GM18868 (cell line): Measurements from ENCODE around the gene MAPK9.

Source experiments
- ATAC-seq: cut with Tn5 transposase; IDR thresholded peaks from one replicate; pipeline ENCODE4 v1.9.1; 2021; ENCODE audit warnings: mild to moderate bottlenecking, moderate library complexity; ENCODE audit not compliant: unreplicated experiment

The MAPK9 gene

DNA sequence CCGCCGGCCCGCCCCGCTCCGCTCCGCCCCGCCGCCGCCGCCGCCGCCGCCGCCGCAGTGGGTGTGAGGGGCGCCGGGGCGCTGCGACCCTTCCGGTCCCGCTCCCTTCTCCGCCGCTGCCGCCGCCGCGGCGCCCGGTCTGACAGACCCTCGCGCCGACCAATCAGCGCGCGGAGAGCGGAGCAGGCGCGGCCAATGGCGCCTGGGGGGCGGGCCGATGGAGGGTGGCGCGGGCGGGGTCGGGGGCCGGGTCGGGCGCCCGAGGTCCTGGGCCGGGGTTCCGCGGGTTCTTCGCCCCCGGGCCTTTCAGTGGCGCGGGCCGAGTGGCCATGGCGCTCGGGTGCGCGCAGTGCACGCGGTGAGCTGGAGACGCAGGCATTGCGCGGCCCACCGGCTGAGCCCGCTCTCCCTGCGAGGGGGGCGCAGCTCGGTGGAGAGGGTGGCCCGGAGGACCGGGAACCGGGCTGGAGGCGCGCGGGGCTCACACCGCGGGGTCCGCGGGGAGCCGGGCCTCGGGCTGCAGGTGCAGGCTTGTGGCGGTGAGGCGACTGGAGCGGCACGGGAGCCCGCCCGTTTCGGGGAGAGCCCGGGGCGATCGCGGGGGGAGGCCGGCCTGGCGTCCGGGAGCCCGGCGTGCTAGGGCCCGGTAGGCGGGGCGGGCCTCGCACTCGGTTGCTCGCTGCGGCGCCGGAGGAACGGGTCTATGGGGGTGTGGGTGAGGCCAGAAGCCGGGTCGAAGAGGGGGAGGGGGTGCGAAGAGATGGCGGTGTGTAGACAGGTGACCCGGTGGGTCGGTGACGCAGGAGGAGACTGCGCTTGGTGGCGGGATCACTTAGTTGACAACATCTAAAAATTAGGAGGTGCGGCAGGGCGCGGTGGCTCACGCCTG, at the start of gene MAPK9:
Gene MAPK9, minus strand, starts transcription at position 141 of the 889 bp plus-strand sequence. CDS start 11,522 bp downstream, outside the sequence.
- peak; percentile 79 for ATAC-seq

- no peak for ATAC-seq
Observed at GRCh38 chr5:180341595-180341994, 49.7 kb upstream of the MAPK9 start.

GRCh38 chr5:180340856-180341255, 49.0 kb upstream of the MAPK9 start:
- no peak for ATAC-seq

GRCh38 chr5:180339583-180340183, 47.8 kb upstream of the MAPK9 start:
- ATAC-seq = no peak

DNA sequence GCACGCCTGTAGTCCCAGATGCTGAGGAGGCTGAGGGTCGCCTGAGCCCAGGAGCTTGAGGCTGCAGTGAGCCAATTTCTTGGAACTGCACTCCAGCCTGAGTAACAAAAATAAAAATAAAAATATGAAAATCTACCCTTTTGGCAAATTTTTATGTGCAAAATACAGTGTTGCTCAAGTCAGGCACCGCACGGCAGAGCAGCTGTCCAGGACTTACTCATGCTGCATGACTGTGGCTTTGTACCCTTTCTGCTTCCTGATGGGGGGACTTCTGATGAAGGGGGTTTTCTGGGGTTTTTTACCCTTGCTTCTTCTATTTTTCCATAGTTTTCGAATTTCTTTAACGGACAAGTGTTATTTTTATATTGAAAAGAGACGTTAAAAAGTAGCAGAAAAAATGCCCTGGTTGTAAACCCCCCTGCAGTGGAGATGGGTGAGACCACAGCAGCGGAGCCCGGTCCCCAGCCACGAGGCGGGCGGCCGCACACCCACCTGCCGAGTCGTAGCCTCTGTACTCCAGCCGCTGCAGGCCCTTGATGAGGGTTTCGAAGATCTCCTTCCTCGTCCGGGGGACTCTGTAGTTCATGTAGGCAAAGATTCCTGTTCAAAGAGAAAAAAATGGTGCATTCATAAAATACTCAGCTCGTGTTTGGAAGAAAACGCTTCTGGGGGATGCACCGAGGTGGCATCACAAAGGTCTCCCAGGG, 46.3 kb upstream of the MAPK9 start:
- no peak for ATAC-seq

DNA sequence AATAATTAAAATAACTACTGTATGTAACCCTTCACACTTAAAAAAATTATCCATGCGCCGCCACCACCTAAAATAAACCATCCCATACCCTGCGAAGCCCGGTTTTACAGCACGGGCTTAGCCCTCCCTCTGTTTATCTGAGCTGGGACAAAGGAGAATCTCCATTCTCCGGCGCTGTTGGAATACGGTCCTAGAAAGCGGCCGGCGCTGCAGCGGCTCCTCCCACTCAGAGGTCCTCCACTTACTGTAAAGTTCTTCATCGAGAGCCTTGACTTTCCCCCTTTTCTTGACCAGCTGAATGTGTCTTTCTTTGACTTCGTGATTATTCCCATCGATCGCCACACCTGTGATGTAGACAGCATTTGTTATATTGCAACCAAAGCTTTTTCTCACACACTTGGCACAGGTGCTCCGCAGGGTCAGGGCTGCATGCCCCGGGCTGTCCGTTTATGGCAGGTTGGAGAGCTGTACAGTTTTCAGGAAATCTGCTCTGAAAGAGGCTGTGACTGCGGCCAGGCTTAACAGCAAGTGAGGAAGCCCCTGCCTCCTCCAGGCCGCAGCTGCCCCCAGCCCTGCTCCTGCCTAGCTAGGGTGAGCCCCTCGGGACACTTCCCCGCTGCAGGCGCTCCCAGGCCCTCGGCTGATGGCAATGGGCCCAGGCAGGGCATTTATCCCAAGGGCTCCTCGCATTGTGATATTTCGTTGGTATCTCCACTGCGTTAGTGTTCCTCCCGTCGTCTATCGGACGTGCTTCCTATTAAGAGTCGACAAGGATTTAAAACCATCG, 44.5 kb upstream of the MAPK9 start:
- ATAC-seq = no peak

DNA sequence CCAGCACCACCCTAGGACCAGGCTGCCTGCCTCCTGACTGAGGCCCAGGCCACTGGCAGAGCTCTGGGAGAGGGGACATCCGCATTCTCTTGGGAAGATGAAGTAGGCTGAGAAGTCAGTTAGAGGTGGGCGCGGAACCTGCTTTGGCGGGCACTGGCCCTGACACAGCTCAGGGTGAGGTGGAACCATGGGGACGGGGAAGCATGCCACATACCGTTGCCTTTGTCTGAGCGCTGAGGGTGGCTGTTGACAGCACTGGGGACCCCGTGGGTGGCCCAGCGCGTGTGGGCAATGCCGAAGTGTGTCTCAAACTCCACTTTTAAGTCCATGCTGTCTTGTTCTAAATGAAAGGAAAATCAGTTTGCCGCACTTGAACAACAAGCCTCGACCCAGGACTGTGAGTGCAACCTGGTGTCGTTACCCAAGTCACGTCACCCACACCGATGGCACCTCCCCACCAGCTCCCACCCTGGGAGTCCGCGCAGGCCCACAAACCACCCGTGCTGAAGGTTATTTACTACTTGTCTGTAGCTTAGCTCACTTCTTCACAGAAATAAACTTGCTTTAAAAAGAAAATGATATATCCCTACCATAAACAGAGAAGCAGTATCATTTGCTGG, 43.8 kb upstream of the MAPK9 start:
- ATAC-seq = no peak

- ATAC-seq = no peak
Observed at GRCh38 chr5:180334751-180335613, 43.1 kb upstream of the MAPK9 start.

DNA sequence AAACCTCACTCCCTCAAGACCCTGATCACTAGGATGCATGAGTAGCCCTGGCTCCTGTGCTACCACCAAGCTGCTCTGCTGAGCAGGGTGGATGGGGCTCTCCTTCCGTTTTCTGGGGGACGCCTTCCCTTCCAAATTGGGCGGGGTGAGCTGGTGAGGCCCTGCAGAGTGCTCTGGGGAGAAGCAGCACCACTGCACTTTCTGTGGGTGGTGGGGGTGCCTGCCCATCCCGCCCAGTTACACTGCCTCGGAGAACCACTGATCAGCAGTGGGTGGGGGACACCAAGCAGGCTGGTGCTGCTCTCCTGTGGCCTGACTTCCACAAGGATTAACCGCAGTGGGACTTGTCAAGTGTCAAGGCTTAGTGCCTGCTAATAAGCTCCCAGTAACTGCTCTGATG, 42.3 kb upstream of the MAPK9 start:
- no peak for ATAC-seq

DNA sequence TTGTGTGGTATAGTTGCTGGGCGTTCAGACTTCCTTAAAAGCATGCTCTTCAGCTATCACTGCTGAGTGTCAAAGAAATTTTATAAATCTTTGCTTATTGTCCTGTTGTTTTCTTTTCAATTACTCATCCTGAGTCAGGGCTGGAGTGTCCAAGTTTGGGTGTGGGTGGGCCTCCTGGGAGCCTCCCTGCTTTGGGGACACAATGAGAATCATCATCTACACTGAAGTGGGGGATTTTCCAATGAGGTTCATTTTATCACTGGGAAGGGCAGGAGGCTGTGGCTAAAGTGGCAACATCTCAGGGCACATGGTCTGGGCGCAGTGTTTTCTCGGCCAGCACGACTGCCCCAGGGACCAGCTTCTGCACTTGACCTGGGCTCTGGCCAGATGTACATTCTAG, 41.8 kb upstream of the MAPK9 start:
- no peak for ATAC-seq

DNA sequence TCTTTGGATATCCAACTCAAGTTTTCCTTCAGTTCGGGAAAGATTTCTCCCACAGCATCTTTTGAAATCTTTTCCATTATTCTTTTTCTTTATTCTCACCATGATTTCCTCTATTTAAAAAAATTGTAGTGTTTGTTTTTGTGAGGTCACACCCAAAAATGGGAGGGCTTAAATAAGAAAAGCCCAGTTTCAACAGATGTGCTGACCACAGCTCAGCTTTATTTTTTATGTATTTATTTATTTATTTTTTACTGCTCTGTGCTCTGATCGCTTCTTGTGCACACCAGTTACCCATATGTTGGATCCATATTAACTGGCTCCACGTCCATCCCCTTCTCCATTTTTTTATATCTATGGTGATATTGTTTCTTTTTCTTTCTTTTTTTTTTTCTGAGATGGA, 41.0 kb upstream of the MAPK9 start:
- no peak for ATAC-seq

DNA sequence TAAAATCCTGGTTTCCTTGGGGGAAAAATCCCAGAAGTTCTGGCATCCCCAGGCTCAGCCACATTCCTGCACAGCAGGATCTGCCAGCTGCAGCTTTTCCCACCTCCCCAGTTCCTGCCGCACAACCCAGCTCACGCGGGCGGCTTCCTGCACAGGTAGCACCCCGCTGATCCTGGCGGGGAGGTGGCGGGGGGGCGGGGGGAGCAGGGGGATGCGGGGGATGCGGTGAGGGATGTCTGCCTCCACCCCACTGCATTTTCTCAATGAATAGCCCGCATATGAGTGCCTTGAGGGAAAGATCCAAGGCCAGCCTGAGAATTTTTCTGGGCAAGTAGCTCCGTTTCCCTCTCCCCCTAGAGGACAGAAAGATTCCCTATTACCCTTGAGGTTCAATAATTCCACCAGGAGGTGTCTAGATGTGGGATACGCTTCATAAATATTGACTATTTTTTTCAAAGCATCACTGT, 40.2 kb upstream of the MAPK9 start:
- ATAC-seq = no peak

DNA sequence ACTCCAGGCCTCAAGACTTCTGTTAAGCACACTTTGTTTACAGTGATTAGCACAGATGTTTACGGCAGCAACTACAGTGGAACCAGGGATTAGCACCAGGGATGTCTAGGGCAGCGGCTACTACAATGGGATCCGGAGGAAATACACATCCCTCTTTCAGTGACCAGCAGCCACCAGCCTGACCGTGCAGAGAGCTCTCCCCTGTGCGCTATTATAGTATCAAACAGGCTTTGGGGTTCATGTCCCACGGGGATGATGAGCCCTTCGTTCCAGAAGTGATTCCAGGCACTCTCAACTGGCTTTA, 39.7 kb upstream of the MAPK9 start:
- no peak for ATAC-seq

- ATAC-seq = no peak
Observed at GRCh38 chr5:180330810-180331646, 39.1 kb upstream of the MAPK9 start.

- no peak for ATAC-seq
Observed at GRCh38 chr5:180330270-180330648, 38.4 kb upstream of the MAPK9 start.

DNA sequence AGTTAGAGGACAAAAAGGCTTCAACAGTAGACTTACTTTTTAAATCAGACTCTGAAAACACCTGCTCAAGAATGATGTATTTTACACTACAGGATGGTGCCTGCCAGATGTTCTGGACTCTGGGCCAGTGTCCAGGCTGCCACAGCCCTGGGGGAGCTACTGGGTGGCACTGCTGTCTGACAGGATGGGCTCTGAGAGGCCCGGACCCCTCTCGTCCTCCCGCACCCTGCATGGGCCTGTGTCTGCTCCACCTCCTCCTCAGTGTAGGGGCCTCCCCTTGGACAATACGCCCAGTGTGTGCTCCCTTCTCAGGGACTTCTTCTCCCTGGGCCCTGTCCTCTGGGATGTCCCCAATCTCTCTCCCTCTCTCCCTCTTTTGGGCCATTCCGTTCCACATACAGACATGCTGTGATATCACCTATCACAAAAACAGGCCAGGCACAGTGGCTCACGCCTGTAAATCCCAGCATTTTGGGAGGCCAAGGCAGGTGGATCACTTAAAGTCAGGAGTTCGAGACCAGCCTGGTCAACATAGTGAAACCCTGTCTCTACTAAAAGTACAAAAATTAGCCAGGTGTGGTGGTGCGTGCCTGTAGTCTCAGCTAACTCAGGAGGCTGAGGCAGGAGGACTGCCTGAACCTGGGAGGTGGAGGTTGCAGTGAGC, 37.9 kb upstream of the MAPK9 start:
- no peak for ATAC-seq

- no peak for ATAC-seq
Observed at GRCh38 chr5:180329138-180329435, 37.2 kb upstream of the MAPK9 start.

DNA sequence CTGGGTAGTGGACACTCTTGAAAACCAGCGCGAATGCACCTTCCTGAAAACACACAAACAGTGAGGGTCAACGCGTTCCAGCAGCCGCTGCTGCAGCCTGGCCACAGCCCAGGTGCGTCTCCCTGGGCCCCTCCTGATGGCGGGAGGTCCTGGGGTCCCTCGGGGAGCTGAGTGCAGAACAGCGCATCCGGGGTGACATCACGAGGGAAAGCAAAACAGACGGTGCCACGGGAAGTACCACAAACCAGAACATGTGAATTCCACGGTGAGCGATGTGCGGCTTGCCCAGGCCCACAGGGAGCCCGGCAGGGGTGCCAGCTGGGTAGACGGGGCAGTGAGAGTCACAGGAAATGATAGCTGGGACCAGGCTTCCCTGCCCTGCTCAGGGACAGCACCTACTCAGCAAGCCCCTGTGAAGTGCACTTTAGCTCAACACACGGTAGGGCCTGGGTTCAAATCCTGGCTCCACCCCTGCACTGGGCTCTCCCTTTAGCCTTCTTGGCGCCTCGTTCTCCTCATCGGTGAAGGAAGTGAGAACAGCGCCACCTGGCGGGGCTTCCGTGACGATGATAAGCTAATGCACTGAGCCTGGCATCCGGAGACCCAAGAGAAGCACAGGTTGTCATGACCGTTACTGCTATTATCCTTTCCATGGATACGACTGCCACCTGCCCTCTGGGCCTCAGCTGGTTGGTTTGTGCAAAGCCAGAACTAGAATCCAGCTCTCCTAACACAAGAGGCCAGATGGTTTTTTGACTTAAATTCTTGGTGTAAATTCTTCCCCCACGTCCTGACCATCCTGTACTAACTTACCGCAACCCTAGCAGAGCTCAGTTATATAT, 36.6 kb upstream of the MAPK9 start:
- ATAC-seq = peak; percentile 63
